GM18517 (cell line): Measurements from ENCODE around the gene SMC6.

Source experiments
- ATAC-seq: cut with Tn5 transposase; IDR thresholded peaks from one replicate; pipeline ENCODE4 v1.9.1; 2021; ENCODE audit warnings: mild to moderate bottlenecking, moderate library complexity; ENCODE audit not compliant: unreplicated experiment

The SMC6 gene

GRCh38 chr2:17621781-17622180 lies 131.8 kb downstream of the SMC6 start:
- no peak for ATAC-seq

GRCh38 chr2:17620841-17621240 lies 132.8 kb downstream of the SMC6 start:
- ATAC-seq: no peak

GRCh38 chr2:17620280-17620679 lies 133.3 kb downstream of the SMC6 start:
- no peak for ATAC-seq

GRCh38 chr2:17617955-17618354 lies 135.7 kb downstream of the SMC6 start:
- ATAC-seq: no peak

GRCh38 chr2:17617516-17617915 lies 136.1 kb downstream of the SMC6 start:
- no peak for ATAC-seq

- ATAC-seq: no peak
These were observed 137.2 kb downstream of the SMC6 start for GRCh38 chr2:17616405-17616804.

GRCh38 chr2:17615728-17616351 lies 137.8 kb downstream of the SMC6 start:
- no peak for ATAC-seq

- no peak for ATAC-seq
These were observed 138.5 kb downstream of the SMC6 start for GRCh38 chr2:17615147-17615546.

- ATAC-seq: no peak
These were observed 139.3 kb downstream of the SMC6 start for GRCh38 chr2:17614174-17614930.
